ENCODE measurements around the gene ZDHHC16.
"Not testable (repeated sequence)": the region's sequence is repeated elsewhere in the genome, so short reads cannot be mapped to it uniquely, and the experiment has no call there.

The ZDHHC16 gene

DNA sequence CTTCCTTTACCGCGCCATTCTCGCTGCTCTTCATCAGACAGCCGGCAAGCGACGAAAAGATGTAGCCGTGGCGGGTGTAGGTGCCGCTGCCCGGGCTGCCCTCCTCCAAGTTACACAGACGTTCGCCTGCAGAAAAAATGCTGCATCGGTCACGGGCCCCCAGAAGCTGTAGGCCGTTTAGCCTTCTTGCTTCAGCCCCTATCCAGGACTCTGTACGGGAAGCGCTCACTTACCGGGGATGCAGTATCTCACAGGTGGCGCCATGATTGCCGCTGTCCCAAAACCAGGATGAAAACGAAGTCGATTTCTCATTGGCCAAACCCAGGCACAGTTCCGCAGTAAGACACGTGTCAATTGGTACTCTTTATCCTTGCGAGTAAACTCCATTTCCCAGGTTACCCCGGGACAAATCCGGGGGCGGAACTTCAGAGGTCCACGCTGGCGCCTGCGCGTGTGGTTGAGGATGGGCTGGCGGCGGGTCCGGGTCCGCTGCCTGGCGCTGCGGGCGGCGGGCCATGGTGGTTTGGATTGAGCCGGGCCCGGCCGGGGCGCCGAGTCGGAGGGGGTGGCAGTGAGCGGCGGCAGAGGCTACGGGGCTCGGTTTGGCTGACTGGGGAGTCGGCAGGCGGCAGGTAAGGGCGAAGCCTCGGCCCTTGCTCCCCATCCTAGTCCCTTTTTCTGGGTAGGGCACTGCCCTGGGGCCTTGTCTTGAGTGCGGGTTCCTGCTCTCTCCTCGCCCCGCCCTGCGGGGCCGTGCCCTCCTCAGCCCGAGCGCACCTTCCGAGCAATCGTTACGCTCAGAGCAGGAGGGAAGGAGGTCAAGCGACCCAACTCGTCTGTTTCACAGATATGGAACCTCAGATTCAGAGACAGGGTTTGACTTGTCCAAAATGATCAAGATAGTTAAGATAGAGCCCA is at the start of gene ZDHHC16, which contains the start of gene EXOSC1:
Gene ZDHHC16 (plus strand): TSS at position 454 of the 918 bp plus-strand sequence. CDS start 5,501 bp downstream, outside the sequence.
Gene EXOSC1 (minus strand): TSS at position 285 of the 918 bp plus-strand sequence. CDS start 21 bp downstream, at position 264.
- peak; percentile 97 for DNase-seq (ENCODE audit: low read depth, low spot score)

DNA sequence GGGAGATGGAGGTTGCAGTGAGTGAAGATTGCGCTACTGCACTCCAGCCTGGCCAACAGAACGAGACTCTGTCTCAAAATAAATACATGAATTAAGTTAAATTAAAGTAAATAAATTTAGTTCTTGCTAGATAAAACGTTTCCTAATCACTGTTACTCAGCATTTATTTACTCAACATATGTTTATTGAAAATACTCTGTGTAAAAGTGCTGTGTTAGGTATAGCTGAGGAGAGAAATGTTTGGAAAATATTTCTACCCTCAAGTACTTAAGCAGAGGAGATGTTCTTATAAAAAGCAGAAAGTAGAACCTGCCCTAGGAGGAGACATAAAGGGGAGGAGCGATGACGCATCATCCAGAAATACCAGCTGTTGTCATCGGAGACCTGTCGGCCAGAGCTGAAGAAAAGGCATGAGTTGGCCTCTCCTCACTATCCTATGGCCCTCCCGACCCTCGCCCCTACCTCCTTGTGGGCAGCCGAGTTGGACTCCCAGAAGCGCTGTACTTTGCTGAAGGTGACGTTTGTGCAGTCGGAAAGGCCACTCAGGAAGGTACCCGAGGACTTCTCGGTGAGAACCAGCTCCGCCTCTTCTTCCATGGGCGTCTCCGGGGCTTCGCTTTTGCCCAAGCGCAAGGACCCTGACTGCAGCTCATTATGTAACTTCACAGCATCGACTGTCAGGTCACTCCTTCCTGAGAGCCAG is 46.0 kb upstream of the ZDHHC16 start:
- peak; percentile 73 for DNase-seq (ENCODE audit: low read depth, low spot score)

DNA sequence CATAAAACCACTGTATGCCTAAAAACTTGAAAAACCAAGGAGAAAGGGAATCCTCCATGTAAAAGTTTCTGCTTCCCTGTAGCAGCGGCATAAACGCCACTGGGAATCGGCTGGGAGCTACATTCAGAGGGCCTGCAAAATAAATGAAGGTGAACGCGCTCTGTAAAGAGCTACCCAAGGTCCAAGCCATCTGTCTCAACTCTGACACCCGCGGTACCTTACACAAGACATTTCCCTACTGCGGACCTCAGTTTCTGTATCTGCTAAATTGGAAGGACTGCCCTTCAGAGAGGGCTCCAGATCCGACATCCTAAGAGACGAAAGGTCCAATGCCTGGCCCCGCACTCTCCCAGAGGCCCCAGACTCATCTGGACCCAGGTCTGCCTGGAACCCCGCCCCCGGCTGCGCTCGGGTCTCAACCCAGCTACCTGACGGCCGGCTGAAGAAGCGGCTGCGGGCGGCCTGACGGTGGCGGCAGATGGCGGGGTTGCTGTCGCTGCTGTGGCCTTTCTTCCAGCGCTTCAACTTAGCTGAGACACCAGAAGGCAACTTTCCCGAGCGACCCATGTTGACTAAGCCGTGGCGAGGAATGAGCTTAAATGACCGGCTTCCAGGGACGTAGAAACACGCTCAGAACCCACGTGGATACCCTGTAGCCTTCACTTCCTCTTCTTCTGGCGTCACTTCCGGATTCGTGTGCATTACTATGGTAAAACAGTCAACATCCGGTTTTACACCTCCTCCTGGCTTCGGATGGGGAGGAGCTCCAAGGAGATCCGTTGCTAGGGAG is 45.1 kb upstream of the ZDHHC16 start, which contains the start of gene RRP12:
Gene RRP12 (minus strand): TSS at position 676 of the 790 bp plus-strand sequence. CDS start 109 bp downstream, at position 567.
- DNase-seq (ENCODE audit: low read depth, low spot score) = peak; percentile 96

DNA sequence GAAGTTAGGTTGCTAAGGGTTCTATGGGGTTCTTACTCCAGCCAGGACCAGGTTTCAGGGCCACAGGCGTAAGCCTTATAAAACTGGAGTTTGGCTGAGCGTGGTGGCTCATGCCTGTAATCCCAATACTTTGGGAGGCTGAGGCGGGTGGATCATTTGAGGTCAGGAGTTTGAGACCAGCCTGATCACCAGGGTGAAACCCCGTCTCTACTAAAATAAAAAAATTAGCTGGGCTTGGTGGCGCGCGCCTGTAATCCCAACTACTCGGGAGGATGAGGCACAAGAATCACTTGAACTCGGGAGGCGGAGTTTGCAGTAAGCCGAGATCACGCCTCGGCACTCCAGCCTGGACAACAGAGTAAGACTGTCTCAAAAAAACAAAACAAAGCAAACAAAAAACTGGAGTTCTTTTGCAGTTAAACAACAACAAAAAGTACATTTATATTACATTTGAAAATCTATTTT is 44.5 kb upstream of the ZDHHC16 start:
- DNase-seq (ENCODE audit: low read depth, low spot score) = no peak

DNA sequence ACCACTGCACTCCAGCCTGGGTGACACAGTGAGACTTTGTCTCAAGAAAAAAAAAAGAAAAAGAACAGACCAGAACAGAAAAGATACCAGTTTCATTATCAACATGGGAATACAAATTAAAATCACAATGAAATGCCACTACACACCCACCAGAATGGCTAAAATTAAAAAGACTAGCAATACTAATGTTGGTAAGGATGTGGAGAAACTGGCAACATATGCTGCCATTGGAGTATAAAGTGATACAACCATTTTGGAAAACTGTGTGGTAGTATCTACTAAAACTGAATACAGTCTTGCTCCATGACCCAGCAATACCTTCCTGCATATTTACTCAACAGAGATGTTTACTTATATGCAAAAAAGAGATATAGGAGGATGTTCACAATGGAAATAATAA is 41.9 kb upstream of the ZDHHC16 start:
- DNase-seq (ENCODE audit: low read depth, low spot score) = no peak

DNA sequence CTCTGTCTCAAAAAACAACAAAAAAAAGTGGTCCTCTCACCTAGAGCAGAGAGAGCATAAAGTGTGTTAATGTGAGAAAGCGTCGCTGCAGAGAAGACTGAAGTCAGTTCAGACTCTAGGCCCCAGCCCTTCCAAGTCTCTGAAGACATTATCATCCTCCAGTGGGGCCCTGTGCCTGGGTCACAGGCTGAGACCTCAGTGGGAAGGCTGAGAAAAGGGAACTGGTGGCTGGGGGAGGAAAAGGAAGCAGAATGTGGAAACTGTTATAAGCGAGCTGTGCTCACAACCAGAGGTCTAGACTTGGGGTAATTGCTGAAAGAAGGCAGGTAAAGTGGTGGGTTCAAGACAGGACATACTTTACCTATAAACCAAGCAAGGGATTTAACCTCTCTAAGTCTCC is 39.9 kb upstream of the ZDHHC16 start:
- DNase-seq (ENCODE audit: low read depth, low spot score) = no peak

DNA sequence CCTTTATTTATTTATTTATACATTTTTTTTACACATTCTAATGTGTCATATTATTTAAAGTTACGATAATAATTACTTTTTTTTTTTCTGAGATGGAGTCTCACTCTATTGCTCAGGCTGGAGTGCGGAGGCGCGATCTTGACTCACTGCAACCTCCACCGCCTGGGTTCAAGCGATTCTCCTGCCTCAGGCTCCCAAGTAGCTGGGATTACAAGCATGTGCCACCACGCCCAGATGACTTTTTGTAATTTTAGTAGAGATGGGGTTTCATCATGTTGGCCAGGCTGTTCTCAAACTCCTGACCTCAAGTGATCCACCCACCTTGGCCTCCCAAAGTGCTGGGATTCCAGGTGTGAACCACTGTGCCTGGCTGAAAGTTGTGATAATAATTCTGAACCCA is 39.5 kb upstream of the ZDHHC16 start:
- not testable (repeated sequence) for DNase-seq (ENCODE audit: low read depth, low spot score)

DNA sequence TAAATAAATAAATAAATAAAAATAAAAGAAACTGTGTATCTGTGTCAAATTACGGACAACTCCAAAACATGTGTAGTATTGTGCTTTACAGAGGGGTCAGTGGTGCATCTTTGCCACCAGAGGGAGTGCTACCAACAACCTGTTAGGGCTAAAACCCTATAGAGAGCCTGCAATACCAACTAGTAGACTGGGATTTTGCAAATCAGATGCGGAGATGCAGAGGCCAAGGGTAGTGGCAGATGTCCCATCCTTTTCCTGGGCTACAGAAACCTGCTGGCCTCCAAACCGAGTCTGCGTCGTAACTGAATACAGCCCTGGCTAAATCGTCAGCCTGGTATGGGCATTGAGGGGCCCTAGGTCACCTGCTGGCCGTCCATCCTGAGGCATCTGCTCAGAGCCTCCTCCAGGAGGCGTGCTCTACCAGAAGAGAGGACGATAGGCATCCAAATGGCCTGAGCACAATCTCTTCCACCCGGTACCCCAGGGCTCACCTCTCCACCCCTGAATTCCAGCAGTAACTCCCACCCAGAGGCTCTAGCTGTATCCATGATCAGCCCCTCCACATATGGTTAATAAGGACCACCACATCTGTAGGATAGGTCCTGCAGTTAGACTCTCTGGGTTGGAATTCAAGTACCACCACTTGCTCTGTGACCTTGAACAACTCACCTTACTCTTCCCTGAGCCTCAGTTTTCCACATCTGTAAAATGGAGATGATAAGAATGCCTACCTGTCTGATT is 38.6 kb upstream of the ZDHHC16 start:
- peak; percentile 92 for DNase-seq (ENCODE audit: low read depth, low spot score)

DNA sequence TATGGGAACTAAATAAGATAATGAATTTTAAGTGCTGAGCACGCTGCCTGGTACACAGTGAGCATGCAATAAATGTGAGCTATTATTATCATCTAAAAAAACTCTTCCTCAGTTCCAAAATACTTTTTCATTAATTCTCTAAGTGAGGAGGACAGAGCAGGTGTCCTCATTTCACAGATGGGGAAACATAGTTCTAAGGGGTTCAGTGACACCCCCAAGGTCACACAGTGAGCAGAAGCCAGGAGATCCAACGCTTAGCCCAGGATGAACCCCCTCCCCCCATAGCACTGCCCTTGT is 38.1 kb upstream of the ZDHHC16 start:
- no peak for DNase-seq (ENCODE audit: low read depth, low spot score)

DNA sequence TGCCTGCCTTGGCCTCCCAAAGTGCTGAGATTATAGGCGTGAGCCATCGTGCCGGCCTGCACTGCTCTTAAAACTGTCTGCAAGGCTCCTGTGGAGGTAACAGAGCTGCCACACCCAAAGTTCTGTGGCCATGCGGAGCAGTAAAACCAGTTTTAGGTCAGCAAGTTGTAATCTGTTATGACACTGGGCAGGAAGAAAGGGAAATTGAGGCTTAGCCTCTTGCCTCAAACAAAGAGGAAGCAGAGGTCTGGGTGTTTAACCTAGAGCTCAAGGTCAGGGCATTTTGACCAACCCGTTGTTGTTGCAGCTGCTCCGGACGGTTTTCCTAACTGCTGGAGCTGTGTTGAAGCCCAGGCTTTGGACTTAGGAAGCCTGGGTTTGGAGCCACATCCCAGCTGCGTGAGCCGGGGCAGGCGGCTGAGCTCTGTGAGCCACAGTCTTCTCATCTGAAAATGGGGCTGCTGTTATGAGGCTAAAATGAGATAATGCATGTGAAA is 37.4 kb upstream of the ZDHHC16 start:
- DNase-seq (ENCODE audit: low read depth, low spot score) = peak; percentile 48

DNA sequence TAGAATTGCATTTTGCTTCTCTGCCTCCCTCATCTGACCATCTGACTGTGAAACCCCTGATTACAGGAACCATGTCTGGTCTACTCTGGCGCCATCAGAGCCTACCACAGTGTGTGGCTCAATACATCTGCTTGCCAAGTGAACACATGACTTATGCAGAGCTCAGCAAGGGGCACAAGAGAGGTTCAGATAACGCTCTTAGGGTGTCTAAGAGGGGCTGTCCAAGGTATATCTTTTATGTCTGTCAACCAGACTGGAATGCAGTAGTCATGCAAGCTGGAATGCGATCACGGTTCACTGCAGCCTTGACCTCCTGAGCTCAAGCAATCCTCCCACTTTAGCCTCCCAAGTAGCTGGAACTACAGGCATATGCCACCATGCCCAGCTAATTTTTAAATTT is 34.6 kb upstream of the ZDHHC16 start:
- no peak for DNase-seq (ENCODE audit: low read depth, low spot score)

DNA sequence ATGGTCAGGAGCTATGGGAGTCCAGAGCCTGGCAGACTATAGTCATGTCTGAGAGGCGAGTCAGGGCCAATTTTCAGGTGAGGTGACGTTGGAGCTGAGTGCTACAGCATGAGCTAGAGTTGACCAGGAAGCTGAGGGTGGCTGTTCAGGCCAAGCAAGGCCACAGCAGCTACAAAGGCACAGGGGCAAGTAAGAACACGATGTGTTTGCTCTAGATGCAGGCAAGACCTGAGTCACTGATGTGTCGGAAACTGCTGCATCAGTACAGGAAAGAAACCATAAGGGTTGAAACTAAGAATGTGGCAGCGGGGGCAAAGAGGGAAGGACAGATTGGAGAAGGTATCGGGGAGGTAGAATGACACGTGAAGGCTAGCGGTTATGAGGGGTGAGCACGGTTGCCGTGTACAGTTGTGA is 33.1 kb upstream of the ZDHHC16 start:
- no peak for DNase-seq (ENCODE audit: low read depth, low spot score)

DNA sequence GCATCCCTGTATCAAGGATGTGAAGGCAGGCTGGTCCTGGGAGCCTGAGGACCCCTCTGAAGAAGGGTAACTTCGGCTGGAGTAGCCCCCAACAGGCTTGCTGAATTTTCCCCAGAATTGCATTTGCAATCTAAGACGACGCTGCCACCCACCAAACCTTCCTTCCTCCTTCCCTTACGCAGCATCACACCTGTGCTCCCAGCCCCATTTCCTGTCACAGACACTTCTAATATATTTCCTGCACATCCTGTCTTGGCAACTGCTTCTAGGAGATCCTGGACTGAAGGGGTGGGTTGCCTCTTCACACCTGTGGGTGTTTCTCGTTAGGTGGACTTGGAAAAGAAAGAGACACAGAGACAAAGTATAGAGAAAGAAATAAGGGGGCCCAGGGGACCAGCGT is 29.4 kb upstream of the ZDHHC16 start:
- no peak for DNase-seq (ENCODE audit: low read depth, low spot score)

DNA sequence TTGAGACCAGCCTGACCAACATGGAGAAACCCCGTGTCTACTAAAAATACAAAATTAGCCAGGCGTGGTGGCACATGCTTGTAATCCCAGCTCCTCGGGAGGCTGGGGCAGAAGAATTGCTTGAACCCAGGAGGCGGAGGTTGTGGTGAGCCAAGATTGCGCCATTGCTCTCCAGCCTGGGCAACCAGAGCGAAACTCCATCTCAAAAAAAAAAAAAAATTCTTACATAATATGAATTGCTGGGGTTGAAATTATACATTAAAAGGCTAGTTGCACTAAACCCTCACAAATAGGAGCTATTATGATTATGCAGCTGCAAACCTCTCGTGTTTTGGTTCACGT is 22.2 kb upstream of the ZDHHC16 start:
- DNase-seq (ENCODE audit: low read depth, low spot score) = not testable (repeated sequence)

DNA sequence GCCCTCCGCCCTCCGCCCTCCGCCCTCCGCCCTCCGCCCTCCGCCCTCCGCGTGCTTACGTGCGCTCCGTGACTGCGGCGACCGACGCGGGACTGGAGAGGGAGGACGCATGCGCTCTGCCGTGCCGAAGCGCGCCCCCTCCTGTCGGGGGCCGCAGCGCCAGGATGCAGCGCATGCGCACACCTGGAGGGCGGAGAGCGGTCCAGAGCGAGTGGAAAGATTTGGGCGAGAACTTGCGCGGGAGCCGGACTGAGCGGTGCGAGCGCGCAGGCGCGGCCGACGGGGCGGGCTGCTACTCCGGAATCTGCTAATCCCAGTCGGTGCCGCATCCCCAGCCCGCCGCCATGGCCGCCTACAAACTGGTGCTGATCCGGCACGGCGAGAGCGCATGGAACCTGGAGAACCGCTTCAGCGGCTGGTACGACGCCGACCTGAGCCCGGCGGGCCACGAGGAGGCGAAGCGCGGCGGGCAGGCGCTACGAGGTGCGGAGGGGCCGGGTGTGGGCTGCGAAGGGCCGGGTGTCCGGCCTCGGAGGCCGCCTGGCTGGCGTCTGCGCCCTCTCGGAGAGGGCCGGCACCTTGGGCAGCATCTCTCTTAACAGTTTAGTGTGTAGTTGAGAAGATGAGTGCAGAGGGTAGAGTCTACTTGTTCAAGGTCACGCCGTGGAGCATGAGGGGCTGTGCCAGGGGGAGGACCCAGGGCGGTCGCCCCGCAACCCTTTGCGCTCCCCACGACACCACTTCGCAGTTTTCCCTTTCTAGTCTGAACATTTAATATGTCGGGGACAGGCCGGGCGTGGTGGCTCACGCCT is 19.8 kb upstream of the ZDHHC16 start, which contains the start of gene PGAM1:
Gene PGAM1 (plus strand): TSS at position 228 of the 812 bp plus-strand sequence. CDS start 117 bp downstream, at position 345.
- DNase-seq (ENCODE audit: low read depth, low spot score) = peak; percentile 99

DNA sequence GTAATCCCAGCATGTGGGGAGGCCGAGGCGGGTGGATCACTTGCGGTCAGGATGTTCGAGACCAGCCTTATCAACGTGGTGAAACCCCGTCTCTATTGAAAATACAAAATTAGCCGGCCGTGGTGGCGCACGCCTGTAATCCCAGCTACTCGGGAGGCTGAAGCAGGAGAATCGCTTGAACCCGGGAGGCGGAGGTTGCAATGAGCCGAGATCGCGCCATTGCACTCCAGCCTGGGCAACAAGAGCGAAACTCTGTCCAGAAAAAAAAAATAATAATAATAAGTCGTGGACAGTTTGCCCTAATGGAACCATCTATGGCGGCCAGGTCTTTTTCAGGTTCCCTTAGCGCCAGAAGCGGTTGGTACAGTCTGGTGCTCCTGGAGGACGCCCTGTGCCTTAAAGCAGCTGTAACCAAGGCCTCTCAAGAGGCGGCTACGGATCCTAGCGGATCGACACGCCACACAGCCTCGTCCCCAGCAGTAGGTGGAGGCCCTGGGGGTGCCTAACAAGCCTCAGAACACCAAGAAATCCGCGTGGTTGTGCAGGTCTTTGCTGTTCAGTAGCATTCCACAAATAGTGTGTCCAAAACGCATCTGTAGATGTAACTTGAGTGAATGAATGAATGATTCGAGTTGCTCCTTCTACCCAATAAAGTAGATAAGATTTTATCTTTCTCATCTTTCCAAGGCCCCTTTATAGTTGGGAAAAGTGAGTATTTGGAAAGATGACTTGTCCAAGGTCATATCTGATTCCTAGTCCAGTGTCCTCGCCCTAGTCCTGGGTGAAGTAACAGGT is 19.0 kb upstream of the ZDHHC16 start:
- DNase-seq (ENCODE audit: low read depth, low spot score) = peak; percentile 56

DNA sequence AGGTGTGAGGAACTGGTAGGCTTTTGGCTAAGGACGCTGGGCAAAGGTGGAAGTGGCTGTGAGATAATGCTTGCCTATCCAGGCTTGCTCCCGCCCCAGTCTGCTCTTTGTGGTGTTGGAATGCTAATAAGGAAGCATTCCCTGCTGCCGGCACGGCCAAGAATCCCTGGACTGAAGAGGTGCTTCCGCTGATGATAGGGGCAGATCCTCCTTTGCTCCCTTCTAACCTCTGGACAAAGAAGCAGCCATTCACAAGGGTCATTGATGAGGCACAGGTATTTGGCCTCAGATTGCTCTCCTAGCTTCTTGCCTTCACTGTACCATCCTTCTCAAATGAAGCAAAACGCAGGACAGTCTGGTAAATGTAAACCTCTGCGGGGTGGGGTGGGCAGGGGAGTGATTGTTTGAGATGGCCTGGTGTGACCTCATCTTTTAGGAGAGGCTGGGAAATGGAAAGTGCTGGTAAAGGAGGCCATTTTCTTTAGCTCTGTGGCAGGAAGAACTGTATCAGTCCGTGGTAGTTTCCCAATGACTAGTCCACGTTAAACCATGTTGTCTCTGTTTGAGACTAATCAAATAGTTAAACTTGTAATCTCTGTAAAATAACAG is 18.3 kb upstream of the ZDHHC16 start:
- DNase-seq (ENCODE audit: low read depth, low spot score) = peak; percentile 91

DNA sequence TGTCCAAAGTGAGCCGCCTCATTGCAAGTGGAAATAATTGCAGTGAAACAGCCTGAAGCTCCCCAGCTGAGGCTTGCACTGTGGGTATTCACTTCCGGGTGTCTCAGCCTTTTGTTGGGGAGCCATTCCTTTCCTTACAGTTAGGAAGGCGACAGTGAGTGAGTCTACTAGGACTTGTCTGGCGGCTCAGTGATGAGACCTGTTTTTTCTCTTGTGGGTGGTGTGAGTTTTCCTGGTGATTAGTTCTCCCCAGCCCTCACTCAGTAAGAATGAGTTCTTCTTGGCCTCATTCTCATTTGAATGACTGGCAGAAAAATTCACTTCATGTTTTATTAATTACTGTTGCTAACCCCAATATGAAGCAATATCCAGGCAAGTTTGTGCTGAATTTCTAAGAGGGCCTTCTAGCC is 17.4 kb upstream of the ZDHHC16 start:
- DNase-seq (ENCODE audit: low read depth, low spot score) = peak; percentile 52

DNA sequence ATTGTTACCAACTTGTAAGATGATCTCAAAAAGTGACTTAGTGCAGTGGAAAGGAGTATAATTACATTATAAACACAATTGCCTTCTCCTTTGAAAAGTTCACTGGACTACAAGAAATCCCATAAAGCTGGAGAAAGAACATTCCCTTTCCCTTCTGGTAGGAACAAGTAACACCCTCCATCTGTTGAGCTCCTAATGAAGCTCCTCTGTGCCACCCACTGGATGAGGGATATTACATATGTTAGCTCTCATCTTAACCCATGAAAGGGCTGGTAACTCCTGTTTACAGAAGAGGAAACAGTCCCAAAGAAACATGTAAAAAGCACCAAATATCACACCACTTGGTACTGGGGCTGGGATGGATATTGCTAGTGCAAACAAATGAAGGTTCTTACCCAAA is 11.9 kb upstream of the ZDHHC16 start:
- DNase-seq (ENCODE audit: low read depth, low spot score) = no peak
